ENCODE data around the gene NIPSNAP3A. TPM values are rescaled to one million over a fixed set of nuclear protein-coding genes. Genes with fewer than 3 reads are reported as not detected.

The NIPSNAP3A gene
- total and polyA plus RNA-seq, 8 donors = 4.5 to 59.3 (median 25.1) TPM

- intact Hi-C loops (cut with DNase I; ENCODE audit: low total_unique reads) = no loop called here
- no peak for TF ChIP-seq CTCF (IDR thresholded peaks at IDR 0.05)
- no peak for TF ChIP-seq POLR2AphosphoS5 (IDR thresholded peaks at IDR 0.05)
- no peak for TF ChIP-seq EP300 (IDR thresholded peaks at IDR 0.05)
- no peak for TF ChIP-seq POLR2A (IDR thresholded peaks at IDR 0.05)
- Histone ChIP-seq H3K9me3 (no peaks in the 10 kb centered on the region), H3K36me3 (peaks cover 24 to 80% (median 72%) of the 10 kb centered on the region in 4 donors), H3K4me3 (no peak overlapping the region), H3K27me3 (no peaks in the 10 kb centered on the region), H3K27ac (no peak overlapping the region), H3K4me1 (peaks cover 0 to 5% (median 0%) of the 10 kb centered on the region in 4 donors)
- 54 to 67% (median 62%) methylated on average over 2 of the region's 2 CpGs for WGBS, 5 donors
- DNase-seq = no peak
Measured at GRCh38 chr9:104784098-104784497, 36.6 kb downstream of the NIPSNAP3A start.

- H3K4me3 ChIP-seq = no peak overlapping the region
- no peak for TF ChIP-seq POLR2AphosphoS5 (IDR thresholded peaks at IDR 0.05)
- no peak for TF ChIP-seq POLR2A (IDR thresholded peaks at IDR 0.05)
- TF ChIP-seq EP300 (IDR thresholded peaks at IDR 0.05) = no peak
- no peak for TF ChIP-seq CTCF (IDR thresholded peaks at IDR 0.05)
- intact Hi-C loops (cut with DNase I; ENCODE audit: low total_unique reads) = no loop called here
- H3K27ac ChIP-seq = no peak overlapping the region
- H3K27me3 ChIP-seq = no peaks in the 10 kb centered on the region
- H3K36me3 ChIP-seq = peaks cover 46 to 97% (median 90%) of the 10 kb centered on the region in 4 donors
- peaks cover 0 to 1% (median 0%) of the 10 kb centered on the region in 4 donors for H3K4me1 ChIP-seq
- DNase-seq = no peak
- H3K9me3 ChIP-seq = no peaks in the 10 kb centered on the region
- 93 to 98% (median 96%) methylated on average over 1 of the region's 1 CpG for WGBS, 5 donors
Measured at GRCh38 chr9:104786293-104786692, 38.8 kb downstream of the NIPSNAP3A start.

- Histone ChIP-seq H3K4me3 (no peak overlapping the region), H3K27me3 (no peaks in the 10 kb centered on the region), H3K4me1 (no peaks in the 10 kb centered on the region), H3K27ac (no peak overlapping the region), H3K36me3 (peaks cover 56 to 100% (median 100%) of the 10 kb centered on the region in 4 donors), H3K9me3 (no peaks in the 10 kb centered on the region)
- no peak for TF ChIP-seq EP300 (IDR thresholded peaks at IDR 0.05)
- intact Hi-C loops (cut with DNase I; ENCODE audit: low total_unique reads) = no loop called here
- DNase-seq = no peak
- 66 to 72% (median 72%) methylated on average over 7 of the region's 7 CpGs for WGBS, 5 donors
Measured at GRCh38 chr9:104787306-104788015, 40.0 kb downstream of the NIPSNAP3A start.

- Histone ChIP-seq H3K4me1 (no peaks in the 10 kb centered on the region), H3K4me3 (no peak overlapping the region), H3K27me3 (no peaks in the 10 kb centered on the region), H3K9me3 (no peaks in the 10 kb centered on the region), H3K36me3 (peaks cover 63 to 100% (median 100%) of the 10 kb centered on the region in 4 donors), H3K27ac (no peak overlapping the region)
- intact Hi-C loops (cut with DNase I; ENCODE audit: low total_unique reads) = no loop called here
- DNase-seq = no peak
- WGBS, 5 donors = 69 to 75% (median 74%) methylated on average over 3 of the region's 3 CpGs
- no peak for TF ChIP-seq POLR2A (IDR thresholded peaks at IDR 0.05)
- TF ChIP-seq POLR2AphosphoS5 (IDR thresholded peaks at IDR 0.05) = no peak
- TF ChIP-seq CTCF (IDR thresholded peaks at IDR 0.05) = no peak
- TF ChIP-seq EP300 (IDR thresholded peaks at IDR 0.05) = no peak
Measured at GRCh38 chr9:104788251-104788650, 40.8 kb downstream of the NIPSNAP3A start.

GRCh38 chr9:104794070-104794469, 46.6 kb downstream of the NIPSNAP3A start:
- intact Hi-C loops (cut with DNase I; ENCODE audit: low total_unique reads) = no loop called here
- H3K36me3 ChIP-seq = peaks cover 80 to 100% (median 100%) of the 10 kb centered on the region in 4 donors

More at GRCh38 chr9:104794070-104794469, 46.6 kb downstream of the NIPSNAP3A start:
- Histone ChIP-seq H3K27ac (no peak overlapping the region), H3K9me3 (no peaks in the 10 kb centered on the region), H3K4me1 (no peaks in the 10 kb centered on the region), H3K4me3 (no peak overlapping the region), H3K27me3 (no peaks in the 10 kb centered on the region)
- TF ChIP-seq POLR2AphosphoS5 (IDR thresholded peaks at IDR 0.05) (no peak), POLR2A (IDR thresholded peaks at IDR 0.05) (no peak), CTCF (IDR thresholded peaks at IDR 0.05) (no peak)
- DNase-seq = no peak
- WGBS, 5 donors = 95 to 100% (median 99%) methylated on average over 2 of the region's 2 CpGs

Data from stomach (tissue), 9 donors.